Measurements from ENCODE around the gene KRTAP13-2.

KRTAP13-2 gene

GRCh38 chr21:30372139-30372770, at the start of gene KRTAP13-2:
Gene KRTAP13-2, minus strand, starts transcription at chr21:30372271. Its CDS starts 58 bp downstream, at chr21:30372213.
- no peaks in the 10 kb centered on the region for H3K36me3 ChIP-seq (ENCODE audit: control insufficient read depth in 2 of 2, insufficient read depth in 2 of 2, low read length in 2 of 2)
- no peak within 1 kb of the TSS for H3K27ac ChIP-seq (ENCODE audit: low read length)
- no peak within 1 kb of the TSS for H3K9ac ChIP-seq (ENCODE audit: low read length in 2 of 2)
- H3K9me3 ChIP-seq (ENCODE audit: control insufficient read depth in 2 of 2, low read length in 2 of 2), result no peaks in the 10 kb centered on the region
- no peak within 1 kb of the TSS for H3K4me3 ChIP-seq (ENCODE audit: low read length in 2 of 2)
- H3K27me3 ChIP-seq (ENCODE audit: control insufficient read depth in 1 of 2, insufficient read depth in 2 of 2, low read length in 2 of 2), result no peaks in the 10 kb centered on the region
- no peaks in the 10 kb centered on the region for H3K4me1 ChIP-seq (ENCODE audit: control insufficient read depth, insufficient read depth, low read length)

- H3K4me3 ChIP-seq (ENCODE audit: low read length in 2 of 2), result no peak overlapping the region
- H3K9ac ChIP-seq (ENCODE audit: low read length in 2 of 2), result no peak overlapping the region
- no peaks in the 10 kb centered on the region for H3K4me1 ChIP-seq (ENCODE audit: control insufficient read depth, insufficient read depth, low read length)
- no peaks in the 10 kb centered on the region for H3K27me3 ChIP-seq (ENCODE audit: control insufficient read depth in 1 of 2, insufficient read depth in 2 of 2, low read length in 2 of 2)
- no peaks in the 10 kb centered on the region for H3K36me3 ChIP-seq (ENCODE audit: control insufficient read depth in 2 of 2, insufficient read depth in 2 of 2, low read length in 2 of 2)
- no peaks in the 10 kb centered on the region for H3K9me3 ChIP-seq (ENCODE audit: control insufficient read depth in 2 of 2, low read length in 2 of 2)
- H3K27ac ChIP-seq (ENCODE audit: low read length), result no peak overlapping the region
Observed at GRCh38 chr21:30415993-30416392, 43.9 kb upstream of the KRTAP13-2 start.

GRCh38 chr21:30408782-30409494, 36.9 kb upstream of the KRTAP13-2 start:
- no peak overlapping the region for H3K27ac ChIP-seq (ENCODE audit: low read length)
- no peaks in the 10 kb centered on the region for H3K27me3 ChIP-seq (ENCODE audit: control insufficient read depth in 1 of 2, insufficient read depth in 2 of 2, low read length in 2 of 2)
- H3K4me3 ChIP-seq (ENCODE audit: low read length in 2 of 2), result no peak overlapping the region
- H3K36me3 ChIP-seq (ENCODE audit: control insufficient read depth in 2 of 2, insufficient read depth in 2 of 2, low read length in 2 of 2), result no peaks in the 10 kb centered on the region
- no peaks in the 10 kb centered on the region for H3K9me3 ChIP-seq (ENCODE audit: control insufficient read depth in 2 of 2, low read length in 2 of 2)
- no peaks in the 10 kb centered on the region for H3K4me1 ChIP-seq (ENCODE audit: control insufficient read depth, insufficient read depth, low read length)
- H3K9ac ChIP-seq (ENCODE audit: low read length in 2 of 2), result no peak overlapping the region

- Histone ChIP-seq H3K9me3 (ENCODE audit: control insufficient read depth in 2 of 2, low read length in 2 of 2) (peaks cover 2% of the 10 kb centered on the region in 2 donors), H3K9ac (ENCODE audit: low read length in 2 of 2) (no peak within 1 kb of the TSS), H3K36me3 (ENCODE audit: control insufficient read depth in 2 of 2, insufficient read depth in 2 of 2, low read length in 2 of 2) (no peaks in the 10 kb centered on the region), H3K4me3 (ENCODE audit: low read length in 2 of 2) (no peak within 1 kb of the TSS), H3K27me3 (ENCODE audit: control insufficient read depth in 1 of 2, insufficient read depth in 2 of 2, low read length in 2 of 2) (no peaks in the 10 kb centered on the region), H3K4me1 (ENCODE audit: control insufficient read depth, insufficient read depth, low read length) (no peaks in the 10 kb centered on the region), H3K27ac (ENCODE audit: low read length) (no peak within 1 kb of the TSS)
Observed at GRCh38 chr21:30395731-30396130, 23.7 kb upstream of the KRTAP13-2 start, which contains the start of gene KRTAP13-1. Gene KRTAP13-1, plus strand, starts transcription at chr21:30396031. Its CDS starts 56 bp downstream, at chr21:30396087.

- no peak overlapping the region for H3K27ac ChIP-seq (ENCODE audit: low read length)
- H3K36me3 ChIP-seq (ENCODE audit: control insufficient read depth in 2 of 2, insufficient read depth in 2 of 2, low read length in 2 of 2), result no peaks in the 10 kb centered on the region
- no peak overlapping the region for H3K9ac ChIP-seq (ENCODE audit: low read length in 2 of 2)
- no peaks in the 10 kb centered on the region for H3K27me3 ChIP-seq (ENCODE audit: control insufficient read depth in 1 of 2, insufficient read depth in 2 of 2, low read length in 2 of 2)
- H3K4me3 ChIP-seq (ENCODE audit: low read length in 2 of 2), result no peak overlapping the region
- H3K4me1 ChIP-seq (ENCODE audit: control insufficient read depth, insufficient read depth, low read length), result no peaks in the 10 kb centered on the region
- H3K9me3 ChIP-seq (ENCODE audit: control insufficient read depth in 2 of 2, low read length in 2 of 2), result peaks cover 2 to 4% of the 10 kb centered on the region in 2 donors
Observed at GRCh38 chr21:30391492-30392025, 19.5 kb upstream of the KRTAP13-2 start.

GRCh38 chr21:30382201-30382600, 10.1 kb upstream of the KRTAP13-2 start:
- H3K9ac ChIP-seq (ENCODE audit: low read length in 2 of 2), result no peak overlapping the region
- H3K27ac ChIP-seq (ENCODE audit: low read length), result no peak overlapping the region
- no peaks in the 10 kb centered on the region for H3K9me3 ChIP-seq (ENCODE audit: control insufficient read depth in 2 of 2, low read length in 2 of 2)
- no peaks in the 10 kb centered on the region for H3K27me3 ChIP-seq (ENCODE audit: control insufficient read depth in 1 of 2, insufficient read depth in 2 of 2, low read length in 2 of 2)
- no peaks in the 10 kb centered on the region for H3K4me1 ChIP-seq (ENCODE audit: control insufficient read depth, insufficient read depth, low read length)
- no peaks in the 10 kb centered on the region for H3K36me3 ChIP-seq (ENCODE audit: control insufficient read depth in 2 of 2, insufficient read depth in 2 of 2, low read length in 2 of 2)
- H3K4me3 ChIP-seq (ENCODE audit: low read length in 2 of 2), result no peak overlapping the region

GRCh38 chr21:30355906-30356305, 16.2 kb downstream of the KRTAP13-2 start:
- H3K4me3 ChIP-seq (ENCODE audit: low read length in 2 of 2), result no peak overlapping the region
- H3K9ac ChIP-seq (ENCODE audit: low read length in 2 of 2), result no peak overlapping the region
- no peaks in the 10 kb centered on the region for H3K4me1 ChIP-seq (ENCODE audit: control insufficient read depth, insufficient read depth, low read length)
- no peak overlapping the region for H3K27ac ChIP-seq (ENCODE audit: low read length)
- H3K36me3 ChIP-seq (ENCODE audit: control insufficient read depth in 2 of 2, insufficient read depth in 2 of 2, low read length in 2 of 2), result no peaks in the 10 kb centered on the region
- H3K9me3 ChIP-seq (ENCODE audit: control insufficient read depth in 2 of 2, low read length in 2 of 2), result no peaks in the 10 kb centered on the region
- no peaks in the 10 kb centered on the region for H3K27me3 ChIP-seq (ENCODE audit: control insufficient read depth in 1 of 2, insufficient read depth in 2 of 2, low read length in 2 of 2)

GRCh38 chr21:30354308-30355005, 17.6 kb downstream of the KRTAP13-2 start:
- H3K9me3 ChIP-seq (ENCODE audit: control insufficient read depth in 2 of 2, low read length in 2 of 2), result no peaks in the 10 kb centered on the region
- no peaks in the 10 kb centered on the region for H3K27me3 ChIP-seq (ENCODE audit: control insufficient read depth in 1 of 2, insufficient read depth in 2 of 2, low read length in 2 of 2)
- no peak overlapping the region for H3K9ac ChIP-seq (ENCODE audit: low read length in 2 of 2)
- H3K4me3 ChIP-seq (ENCODE audit: low read length in 2 of 2), result no peak overlapping the region
- no peaks in the 10 kb centered on the region for H3K4me1 ChIP-seq (ENCODE audit: control insufficient read depth, insufficient read depth, low read length)
- H3K27ac ChIP-seq (ENCODE audit: low read length), result no peak overlapping the region
- no peaks in the 10 kb centered on the region for H3K36me3 ChIP-seq (ENCODE audit: control insufficient read depth in 2 of 2, insufficient read depth in 2 of 2, low read length in 2 of 2)

GRCh38 chr21:30351534-30351933, 20.5 kb downstream of the KRTAP13-2 start:
- Histone ChIP-seq H3K4me3 (ENCODE audit: low read length in 2 of 2) (no peak overlapping the region), H3K27ac (ENCODE audit: low read length) (no peak overlapping the region), H3K36me3 (ENCODE audit: control insufficient read depth in 2 of 2, insufficient read depth in 2 of 2, low read length in 2 of 2) (no peaks in the 10 kb centered on the region), H3K27me3 (ENCODE audit: control insufficient read depth in 1 of 2, insufficient read depth in 2 of 2, low read length in 2 of 2) (no peaks in the 10 kb centered on the region), H3K9me3 (ENCODE audit: control insufficient read depth in 2 of 2, low read length in 2 of 2) (no peaks in the 10 kb centered on the region), H3K9ac (ENCODE audit: low read length in 2 of 2) (no peak overlapping the region), H3K4me1 (ENCODE audit: control insufficient read depth, insufficient read depth, low read length) (no peaks in the 10 kb centered on the region)

GRCh38 chr21:30349572-30349971, 22.5 kb downstream of the KRTAP13-2 start:
- Histone ChIP-seq H3K4me1 (ENCODE audit: control insufficient read depth, insufficient read depth, low read length) (no peaks in the 10 kb centered on the region), H3K27ac (ENCODE audit: low read length) (no peak overlapping the region), H3K27me3 (ENCODE audit: control insufficient read depth in 1 of 2, insufficient read depth in 2 of 2, low read length in 2 of 2) (no peaks in the 10 kb centered on the region), H3K9me3 (ENCODE audit: control insufficient read depth in 2 of 2, low read length in 2 of 2) (no peaks in the 10 kb centered on the region), H3K4me3 (ENCODE audit: low read length in 2 of 2) (no peak overlapping the region), H3K9ac (ENCODE audit: low read length in 2 of 2) (no peak overlapping the region), H3K36me3 (ENCODE audit: control insufficient read depth in 2 of 2, insufficient read depth in 2 of 2, low read length in 2 of 2) (no peaks in the 10 kb centered on the region)
